Activated naive CD8-positive, alpha-beta T cell treated with anti-CD3 and anti-CD28 coated beads, Interleukin-2, amount 50 U/mL, for 16 hours (primary cell): Measurements from ENCODE around the gene HPX.
A peak's percentile ranks its signal among the peaks of the same experiment; 100 is the strongest.

ENCODE experiments used
- DNase-seq: peaks from one replicate; pipeline ENCODE4 v3.0.0-alpha.2; 2020; ENCODE audit warnings: low read depth, low spot score

HPX gene

GRCh38 chr11:6459099-6459450, 18.3 kb upstream of the HPX start:
- DNase-seq, result no peak

GRCh38 chr11:6458352-6459098, 17.7 kb upstream of the HPX start:
- no peak for DNase-seq

GRCh38 chr11:6457581-6458320, 17.0 kb upstream of the HPX start:
- DNase-seq, result no peak

- DNase-seq, result no peak
These were observed 15.7 kb upstream of the HPX start for GRCh38 chr11:6456361-6457073.

GRCh38 chr11:6455070-6455469, 14.3 kb upstream of the HPX start:
- no peak for DNase-seq

GRCh38 chr11:6453152-6453551, 12.4 kb upstream of the HPX start:
- no peak for DNase-seq

- DNase-seq, result no peak
These were observed 11.4 kb upstream of the HPX start for GRCh38 chr11:6452219-6452618.

GRCh38 chr11:6448574-6448973, 7.8 kb upstream of the HPX start:
- no peak for DNase-seq

- no peak for DNase-seq
These were observed 2.6 kb upstream of the HPX start for GRCh38 chr11:6443269-6444003.

GRCh38 chr11:6442441-6442840, 1.7 kb upstream of the HPX start:
- DNase-seq, result no peak

- DNase-seq, result no peak
These were observed 1.7 kb downstream of the HPX start for GRCh38 chr11:6438979-6439571.

- no peak for DNase-seq
These were observed 2.8 kb downstream of the HPX start for GRCh38 chr11:6437993-6438392.

GRCh38 chr11:6437423-6437822, 3.4 kb downstream of the HPX start:
- no peak for DNase-seq

- DNase-seq, result no peak
These were observed 6.7 kb downstream of the HPX start for GRCh38 chr11:6433998-6434660.

GRCh38 chr11:6431861-6432260, 8.9 kb downstream of the HPX start:
- no peak for DNase-seq

- DNase-seq, result no peak
These were observed 13.3 kb downstream of the HPX start for GRCh38 chr11:6427516-6427915.

GRCh38 chr11:6420677-6421076, 20.1 kb downstream of the HPX start:
- DNase-seq, result no peak

GRCh38 chr11:6419009-6419631, 21.7 kb downstream of the HPX start, which contains the start of gene APBB1:
TSS of gene APBB1 (minus strand) at chr11:6419094. CDS start at chr11:6411347, 7,747 bp downstream.
- peak; percentile 35 for DNase-seq

GRCh38 chr11:6418557-6419008, 22.2 kb downstream of the HPX start:
- DNase-seq, result no peak

GRCh38 chr11:6417907-6418556, 22.8 kb downstream of the HPX start:
- DNase-seq, result no peak
